CD4-positive, alpha-beta T cell treated with Interleukin-4 for 4 hours (primary cell): ENCODE data around the gene EDN3.

Source experiments
- DNase-seq: peaks from one replicate; pipeline ENCODE4 v3.0.0-alpha.2; 2020

Gene EDN3

GRCh38 chr20:59308493-59309201 is 8.2 kb downstream of the EDN3 start:
- no peak for DNase-seq

- DNase-seq = no peak
Measured at GRCh38 chr20:59309218-59309617, 8.8 kb downstream of the EDN3 start.

- DNase-seq = no peak
Measured at GRCh38 chr20:59314997-59315396, 14.6 kb downstream of the EDN3 start.

- DNase-seq = no peak
Measured at GRCh38 chr20:59316911-59317731, 16.7 kb downstream of the EDN3 start.

GRCh38 chr20:59318201-59318790 is 17.9 kb downstream of the EDN3 start:
- DNase-seq = no peak

- no peak for DNase-seq
Measured at GRCh38 chr20:59318803-59319202, 18.4 kb downstream of the EDN3 start.

GRCh38 chr20:59320426-59320825 is 20.0 kb downstream of the EDN3 start:
- DNase-seq = no peak

- DNase-seq = no peak
Measured at GRCh38 chr20:59320854-59321647, 20.6 kb downstream of the EDN3 start.

GRCh38 chr20:59322081-59322480 is 21.7 kb downstream of the EDN3 start:
- DNase-seq = no peak

GRCh38 chr20:59322585-59323454 is 22.4 kb downstream of the EDN3 start:
- no peak for DNase-seq

GRCh38 chr20:59323731-59324130 is 23.3 kb downstream of the EDN3 start:
- DNase-seq = no peak

- no peak for DNase-seq
Measured at GRCh38 chr20:59324521-59325141, 24.2 kb downstream of the EDN3 start.

GRCh38 chr20:59325142-59325523 is 24.7 kb downstream of the EDN3 start:
- DNase-seq = no peak

GRCh38 chr20:59326188-59326587 is 25.8 kb downstream of the EDN3 start:
- DNase-seq = no peak

GRCh38 chr20:59328071-59328470 is 27.7 kb downstream of the EDN3 start:
- DNase-seq = no peak

- no peak for DNase-seq
Measured at GRCh38 chr20:59331721-59332329, 31.4 kb downstream of the EDN3 start.

GRCh38 chr20:59333260-59333845 is 32.9 kb downstream of the EDN3 start:
- no peak for DNase-seq

- DNase-seq = no peak
Measured at GRCh38 chr20:59333951-59334350, 33.5 kb downstream of the EDN3 start.

GRCh38 chr20:59334651-59335300 is 34.4 kb downstream of the EDN3 start:
- no peak for DNase-seq

GRCh38 chr20:59335377-59335776 is 35.0 kb downstream of the EDN3 start:
- no peak for DNase-seq
